Measurements from ENCODE around the gene ACVR1C.

GRCh38 chr2:157479081-157480027, 149.3 kb downstream of the ACVR1C start:
- TF ChIP-seq POLR2AphosphoS5 (IDR thresholded peaks at IDR 0.05; ENCODE audit: low read depth, low read length): no peak
- no peak for TF ChIP-seq TAF1 (IDR thresholded peaks at IDR 0.05; ENCODE audit: borderline replicate concordance, insufficient read depth, low read length)
- TF ChIP-seq, protein P1, sequence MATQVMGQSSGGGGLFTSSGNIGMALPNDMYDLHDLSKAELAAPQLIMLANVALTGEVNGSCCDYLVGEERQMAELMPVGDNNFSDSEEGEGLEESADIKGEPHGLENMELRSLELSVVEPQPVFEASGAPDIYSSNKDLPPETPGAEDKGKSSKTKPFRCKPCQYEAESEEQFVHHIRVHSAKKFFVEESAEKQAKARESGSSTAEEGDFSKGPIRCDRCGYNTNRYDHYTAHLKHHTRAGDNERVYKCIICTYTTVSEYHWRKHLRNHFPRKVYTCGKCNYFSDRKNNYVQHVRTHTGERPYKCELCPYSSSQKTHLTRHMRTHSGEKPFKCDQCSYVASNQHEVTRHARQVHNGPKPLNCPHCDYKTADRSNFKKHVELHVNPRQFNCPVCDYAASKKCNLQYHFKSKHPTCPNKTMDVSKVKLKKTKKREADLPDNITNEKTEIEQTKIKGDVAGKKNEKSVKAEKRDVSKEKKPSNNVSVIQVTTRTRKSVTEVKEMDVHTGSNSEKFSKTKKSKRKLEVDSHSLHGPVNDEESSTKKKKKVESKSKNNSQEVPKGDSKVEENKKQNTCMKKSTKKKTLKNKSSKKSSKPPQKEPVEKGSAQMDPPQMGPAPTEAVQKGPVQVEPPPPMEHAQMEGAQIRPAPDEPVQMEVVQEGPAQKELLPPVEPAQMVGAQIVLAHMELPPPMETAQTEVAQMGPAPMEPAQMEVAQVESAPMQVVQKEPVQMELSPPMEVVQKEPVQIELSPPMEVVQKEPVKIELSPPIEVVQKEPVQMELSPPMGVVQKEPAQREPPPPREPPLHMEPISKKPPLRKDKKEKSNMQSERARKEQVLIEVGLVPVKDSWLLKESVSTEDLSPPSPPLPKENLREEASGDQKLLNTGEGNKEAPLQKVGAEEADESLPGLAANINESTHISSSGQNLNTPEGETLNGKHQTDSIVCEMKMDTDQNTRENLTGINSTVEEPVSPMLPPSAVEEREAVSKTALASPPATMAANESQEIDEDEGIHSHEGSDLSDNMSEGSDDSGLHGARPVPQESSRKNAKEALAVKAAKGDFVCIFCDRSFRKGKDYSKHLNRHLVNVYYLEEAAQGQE (IDR thresholded peaks at IDR 0.05; ENCODE audit: insufficient read depth in 1 of 2, low read depth in 2 of 2, low read length in 2 of 2): no peak
- no peak for TF ChIP-seq SIN3A (IDR thresholded peaks at IDR 0.05; ENCODE audit: borderline replicate concordance, insufficient read depth, low read length)
